B cell (primary cell): ENCODE results near the gene SRRM5. TPM values are rescaled to one million over a fixed set of nuclear protein-coding genes. Genes with fewer than 3 reads are reported as not detected.

Experiments used
- ATAC-seq: fragments of 200-7000 bp; cut with Tn5 transposase; one replicate; pipeline ENCODE4 v1.10.0; 2021; ENCODE audit warnings: low read depth, mild to moderate bottlenecking, moderate number of reproducible peaks, moderate library complexity
- CTCF ChIA-PET: fragments of 350-600 bp; sonication (Branson Sonifier 250); formaldehyde crosslinking; loops from one replicate; lab custom pipeline; 2021; ENCODE audit warnings: antibody characterized with exemption, inconsistent platforms; lab: Charles Lee
- POLR2A ChIA-PET: fragments of 350-600 bp; sonication (Branson Sonifier 250); formaldehyde crosslinking; loops from one replicate; lab custom pipeline; 2021; ENCODE audit warnings: antibody characterized with exemption; lab: Charles Lee
- DNase-seq: peaks from one replicate; pipeline ENCODE4 v3.0.0; 2013
- H2AFZ ChIP-seq: 2 replicates; pipeline ENCODE4 v1.6.1; 2012; ENCODE audit warnings: mild to moderate bottlenecking, low read depth, low read length; ENCODE audit not compliant: insufficient read depth, poor library complexity, severe bottlenecking
- H3K27ac ChIP-seq, 2 donors: 1 replicate in 1 of 2; 2 replicates in 1 of 2; pipeline ENCODE4 v1.5.1; 2012 to 2013; ENCODE audit warnings: low read length in 2 of 2, mild to moderate bottlenecking in 2 of 2, moderate library complexity in 1 of 2
- H3K27me3 ChIP-seq, 4 experiments: fragments of 200-600 bp in 1 of 4; sonication (generic) in 1 of 4; replicated peaks in 1 of 4; 1 replicate in 2 of 4; 2 replicates in 2 of 4; pipeline versions ENCODE4 v1.6.1 to v1.7.0; 2013 to 2016; ENCODE audit warnings: low read length in 3 of 4, mild to moderate bottlenecking in 2 of 4, mixed read lengths in 1 of 4, moderate library complexity in 1 of 4; ENCODE audit not compliant: insufficient read depth in 4 of 4, control insufficient read depth in 3 of 4; ENCODE audit errors: control extremely low read depth in 1 of 4
- H3K36me3 ChIP-seq, 2 experiments: replicated peaks in 1 of 2; 1 replicate in 1 of 2; 2 replicates in 1 of 2; pipeline versions ENCODE4 v1.6.1 to v1.7.1; 2013; ENCODE audit warnings: low read length in 1 of 2; ENCODE audit not compliant: insufficient read depth in 2 of 2, control insufficient read depth in 1 of 2; ENCODE audit errors: control extremely low read depth in 1 of 2, extremely low read depth in 1 of 2
- H3K4me1 ChIP-seq, 2 donors: fragments of 200-600 bp in 1 of 2; sonication (generic) in 1 of 2; 1 replicate in 1 of 2; 2 replicates in 1 of 2; pipeline versions ENCODE4 v1.5.1 to v1.6.1; 2013 to 2017; ENCODE audit warnings: low read length in 2 of 2; ENCODE audit not compliant: control insufficient read depth in 2 of 2, insufficient read depth in 2 of 2
- H3K4me2 ChIP-seq: replicated peaks from 2 replicates; pipeline ENCODE3; 2012; ENCODE audit warnings: mild to moderate bottlenecking, low read depth, low read length; ENCODE audit not compliant: poor library complexity, severe bottlenecking
- H3K4me3 ChIP-seq, 5 experiments: fragments of 200-600 bp in 1 of 5; sonication (generic) in 1 of 5; 1 replicate in 3 of 5; 2 replicates in 2 of 5; pipeline versions ENCODE4 v1.5.1 to v1.7.0; 2011 to 2016; ENCODE audit warnings: low read length in 4 of 5, mild to moderate bottlenecking in 4 of 5, low read depth in 2 of 5, control low read depth in 1 of 5, moderate library complexity in 1 of 5; ENCODE audit not compliant: insufficient read depth in 1 of 5; ENCODE audit errors: control extremely low read depth in 1 of 5, extremely low read depth in 1 of 5
- H3K79me2 ChIP-seq: fragments of 200-600 bp; sonication (generic); one replicate; pipeline ENCODE4 v1.6.0; 2016; ENCODE audit warnings: low read length; ENCODE audit not compliant: control insufficient read depth, insufficient read depth
- H3K9ac ChIP-seq: fragments of 200-600 bp; sonication (generic); 2 replicates; pipeline ENCODE4 v1.6.1; 2017; ENCODE audit warnings: mild to moderate bottlenecking, low read length, moderate library complexity
- H3K9me3 ChIP-seq, 3 donors: one replicate each; pipeline versions ENCODE4 v1.6.1 to v1.7.1; 2013; ENCODE audit warnings: low read length in 2 of 3; ENCODE audit not compliant: control insufficient read depth in 2 of 3, insufficient read depth in 1 of 3; ENCODE audit errors: control extremely low read depth in 1 of 3
- H4K20me1 ChIP-seq: 2 replicates; pipeline ENCODE4 v1.6.0; 2012; ENCODE audit warnings: mild to moderate bottlenecking, low read length; ENCODE audit not compliant: insufficient read depth, control insufficient read depth, poor library complexity, severe bottlenecking
- H3K27ac Mint-ChIP-seq: one replicate; pipeline ENCODE4 v1.8.0; 2021; ENCODE audit warnings: mixed read lengths
- H3K27me3 Mint-ChIP-seq: one replicate; pipeline ENCODE4 v1.8.0; 2021; ENCODE audit warnings: mixed read lengths
- H3K4me1 Mint-ChIP-seq: one replicate; pipeline ENCODE4 v1.8.0; 2021; ENCODE audit warnings: mixed read lengths
- H3K4me3 Mint-ChIP-seq: one replicate; pipeline ENCODE4 v1.8.0; 2021; ENCODE audit warnings: mixed read lengths
- H3K9me3 Mint-ChIP-seq: one replicate; pipeline ENCODE4 v1.8.0; 2022; ENCODE audit warnings: mixed read lengths; ENCODE audit not compliant: insufficient read depth
- CTCF ChIP-seq: fragments of 200-600 bp; IDR thresholded peaks from one replicate; pipeline ENCODE4 v1.8.0; 2022; ENCODE audit warnings: antibody characterized with exemption, mild to moderate bottlenecking
- EZH2 ChIP-seq: IDR thresholded peaks from 2 replicates; pipeline ENCODE4 v1.6.1; 2012; ENCODE audit warnings: borderline replicate concordance, low read depth, mild to moderate bottlenecking, moderate library complexity, low read length; ENCODE audit not compliant: insufficient read depth, poor library complexity, severe bottlenecking
- WGBS: methylation state at CpG from one replicate; pipeline ENCODE4 v1.1.5; 2013; ENCODE audit warnings: missing lambda C conversion rate; ENCODE audit not compliant: insufficient coverage; 5-methylcytosine and 5-hydroxymethylcytosine counted together
- intact Hi-C: fragments of 100-400 bp; cut with micrococcal nuclease; formaldehyde crosslinking; loops from one replicate; pipeline ENCODE4 v1.10.0; 2022
- polyA plus RNA-seq: library from polyadenylated mRNA; depleted of rRNA; stranded (reverse); fragments of >200 nt; gene quantifications from 2 replicates; pipeline ENCODE4 v1.2.3, GENCODE V29; 2012
- total RNA-seq, 2 donors: library from RNA; stranded (reverse); fragments of 120-200 nt in 1 of 2; gene quantifications; 1 replicate in 1 of 2; 2 replicates in 1 of 2; pipeline versions ENCODE4 v1.2.3 to v1.2.4, GENCODE V29; 2013 to 2022

SRRM5 gene
- total and polyA plus RNA-seq, 2 donors (not counting 1 experiment from before 2014, with no cell fraction given), result 0.64 to 1.4 TPM

- Histone ChIP-seq H3K4me2 (peak overlapping the region; percentile 43), H3K27me3 (peaks cover 0 to 14% (median 7%) of the 10 kb centered on the region in 4 experiments), H3K4me1 (peaks cover 15 to 17% of the 10 kb centered on the region in 2 donors), H3K79me2 (no peaks in the 10 kb centered on the region), H4K20me1 (peaks cover 16% of the 10 kb centered on the region), H3K27ac (no peak overlapping the region), H2AFZ (no peak overlapping the region), H3K4me3 (no peak overlapping the region), H3K36me3 (no peaks in the 10 kb centered on the region), H3K9me3 (peaks cover 0 to 28% (median 0%) of the 10 kb centered on the region in 3 donors), H3K9ac (no peak overlapping the region)
- ChIA-PET CTCF (interaction anchor here (0.6 to 3.4 kb wide), 2 partner anchors 69 to 1238 kb away, joined by 4 to 12 read pairs; no protein-coding TSS in a partner anchor), POLR2A (interaction anchor here (0.6 kb wide), 1 partner anchor 27 kb away, joined by 5 read pairs; no protein-coding TSS in a partner anchor)
- Mint-ChIP-seq H3K4me3 (no peak overlapping the region), H3K27me3 (peaks cover 15% of the 10 kb centered on the region), H3K4me1 (peaks cover 24% of the 10 kb centered on the region), H3K9me3 (no peaks in the 10 kb centered on the region), H3K27ac (no peak overlapping the region)
- no peak for ATAC-seq
- WGBS, result 87% methylated on average over 35 of the region's 35 CpGs
- TF ChIP-seq EZH2, result no peak
- TF ChIP-seq CTCF, result no peak
- intact Hi-C loops, result no loop called here
- no peak for DNase-seq
Observed at GRCh38 chr19:43623889-43624670, 12.2 kb downstream of the SRRM5 start.

GRCh38 chr19:43624933-43625332 is 13.0 kb downstream of the SRRM5 start:
- Mint-ChIP-seq H3K9me3 (no peaks in the 10 kb centered on the region), H3K27me3 (peaks cover 15% of the 10 kb centered on the region), H3K4me1 (peaks cover 19% of the 10 kb centered on the region), H3K27ac (no peak overlapping the region), H3K4me3 (no peak overlapping the region)
- ChIA-PET POLR2A (no interaction called here), CTCF (interaction anchor here (0.6 to 3.4 kb wide), 3 partner anchors 70 to 1238 kb away, joined by 4 to 12 read pairs (median 11); no protein-coding TSS in a partner anchor)
- WGBS, result 6% methylated on average over 20 of the region's 30 CpGs
- Histone ChIP-seq H3K9me3 (peaks cover 0 to 27% (median 0%) of the 10 kb centered on the region in 3 donors), H2AFZ (peak overlapping the region; percentile 39), H3K4me3 (no peak overlapping the region), H3K9ac (no peak overlapping the region), H3K27ac (no peak overlapping the region), H3K4me2 (peak overlapping the region; percentile 61), H3K27me3 (peaks cover 0 to 14% (median 7%) of the 10 kb centered on the region in 4 experiments), H4K20me1 (peaks cover 16% of the 10 kb centered on the region), H3K79me2 (no peaks in the 10 kb centered on the region), H3K4me1 (peaks cover 14% of the 10 kb centered on the region in 2 donors), H3K36me3 (no peaks in the 10 kb centered on the region)
- TF ChIP-seq EZH2, result no peak
- TF ChIP-seq CTCF, result peak; percentile 61
- DNase-seq (peak; percentile 86), ATAC-seq (peak; percentile 75)
- intact Hi-C loops, result no loop called here
